ENCODE data around the gene PEMT. TPM values are rescaled to one million over a fixed set of nuclear protein-coding genes. Genes with fewer than 3 reads are reported as not detected.

Gene PEMT
- total and polyA plus RNA-seq, 10 donors: 8.9 to 21.3 (median 14.8) TPM

DNA sequence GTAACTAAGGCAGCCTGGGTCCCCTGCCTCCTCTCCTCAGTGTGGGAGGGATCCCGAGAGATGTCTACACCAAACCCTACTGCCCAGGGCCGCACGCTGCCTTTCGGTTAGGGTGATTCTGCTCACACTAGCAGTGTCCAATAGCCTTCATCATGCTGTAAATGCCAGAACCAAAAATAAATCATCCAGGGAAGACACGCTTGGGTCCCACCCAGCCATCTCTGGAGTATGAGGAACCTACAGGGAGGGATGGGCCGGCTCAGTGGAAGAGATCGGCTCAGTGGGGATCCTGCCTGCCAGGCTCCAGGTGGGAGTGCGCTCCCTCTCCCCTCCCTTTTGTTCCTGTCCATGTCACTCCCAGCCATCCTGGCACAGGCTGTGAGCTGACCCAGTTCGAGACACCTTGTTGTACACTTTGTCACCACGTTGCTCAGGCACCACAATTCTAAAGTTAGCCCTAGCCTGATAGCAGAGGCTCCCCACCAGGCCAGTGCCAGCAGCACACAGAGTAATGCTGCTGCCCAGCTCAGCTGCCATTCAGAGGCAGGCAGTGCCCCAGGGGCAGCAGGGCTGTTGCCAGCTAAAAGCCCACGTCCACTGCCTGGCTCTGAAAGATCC is 24.5 kb downstream of the PEMT start:
- TF ChIP-seq POLR2AphosphoS5 (IDR thresholded peaks at IDR 0.05): no peak
- TF ChIP-seq CTCF (IDR thresholded peaks at IDR 0.05 in 8 of 11, conservative IDR thresholded peaks at IDR 0.05 in 3 of 11): no peak
- TF ChIP-seq POLR2A (IDR thresholded peaks at IDR 0.05): no peak
- no peak for DNase-seq
- 85 to 96% (median 92%) methylated on average over 10 to 11 of the region's 11 CpGs for WGBS, 5 donors
- intact Hi-C loops (cut with DNase I; ENCODE audit: low total_unique reads): loop anchor here (5.0 kb wide), 1 partner anchor 210 kb away; no protein-coding TSS in a partner anchor
- Histone ChIP-seq H3K27me3 (replicated peaks in 1 of 7) (no peaks in the 10 kb centered on the region), H3K4me1 (peaks cover 0 to 57% (median 20%) of the 10 kb centered on the region in 6 donors), H3K9me3 (no peaks in the 10 kb centered on the region), H3K27ac (peak overlapping the region in 4 of 8 donors; percentile 2 to 48 (median 38)), H3K36me3 (peaks cover 0 to 5% (median 0%) of the 10 kb centered on the region in 6 donors), H3K4me3 (no peak overlapping the region)

GRCh38 chr17:17565471-17566339 is 25.8 kb downstream of the PEMT start:
- no peak for DNase-seq
- Histone ChIP-seq H3K27ac (peak overlapping the region in 1 of 8 donors; percentile 21), H3K4me3 (no peak overlapping the region), H3K9me3 (no peaks in the 10 kb centered on the region), H3K27me3 (replicated peaks in 1 of 7) (no peaks in the 10 kb centered on the region), H3K36me3 (peaks cover 0 to 3% (median 0%) of the 10 kb centered on the region in 6 donors), H3K4me1 (peaks cover 0 to 58% (median 20%) of the 10 kb centered on the region in 6 donors)
- 85 to 92% (median 88%) methylated on average over 10 of the region's 10 CpGs for WGBS, 5 donors
- intact Hi-C loops (cut with DNase I; ENCODE audit: low total_unique reads): loop anchor here (5.0 kb wide), 1 partner anchor 208 kb away; no protein-coding TSS in a partner anchor
- TF ChIP-seq POLR2A (IDR thresholded peaks at IDR 0.05) (no peak), CTCF (IDR thresholded peaks at IDR 0.05 in 8 of 11, conservative IDR thresholded peaks at IDR 0.05 in 3 of 11) (no peak), POLR2AphosphoS5 (IDR thresholded peaks at IDR 0.05) (no peak)

DNA sequence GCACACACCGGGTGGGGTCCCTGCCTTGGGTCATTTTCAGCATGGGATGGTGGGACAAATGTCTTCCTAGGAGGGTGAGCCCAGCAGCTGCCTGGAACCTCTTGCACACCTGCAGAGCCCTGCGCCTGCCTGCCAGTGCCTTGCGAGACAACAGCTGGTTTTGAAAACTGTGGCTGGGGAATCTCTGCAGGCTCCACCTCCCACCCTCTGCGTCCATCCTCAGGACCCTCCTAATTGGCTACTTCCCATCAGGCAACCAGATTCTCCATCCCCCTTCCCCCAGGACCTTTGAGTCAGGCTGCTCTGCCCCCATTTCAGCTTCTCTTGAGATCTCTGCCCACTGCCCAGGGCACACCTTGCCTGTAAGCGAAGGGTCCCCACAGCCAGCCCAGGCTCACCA is 26.6 kb downstream of the PEMT start:
- no peak for TF ChIP-seq POLR2A (IDR thresholded peaks at IDR 0.05)
- no peak for TF ChIP-seq CTCF (IDR thresholded peaks at IDR 0.05 in 8 of 11, conservative IDR thresholded peaks at IDR 0.05 in 3 of 11)
- no peak for TF ChIP-seq POLR2AphosphoS5 (IDR thresholded peaks at IDR 0.05)
- WGBS, 5 donors: 86 to 95% (median 91%) methylated on average over 4 to 5 of the region's 5 CpGs
- no peak for DNase-seq
- H3K4me3 ChIP-seq: no peak overlapping the region
- intact Hi-C loops (cut with DNase I; ENCODE audit: low total_unique reads): loop anchor here (5.0 kb wide), 1 partner anchor 208 kb away; no protein-coding TSS in a partner anchor
- H3K27ac ChIP-seq: no peak overlapping the region
- peaks cover 0 to 3% (median 0%) of the 10 kb centered on the region in 6 donors for H3K36me3 ChIP-seq
- H3K9me3 ChIP-seq: no peaks in the 10 kb centered on the region
- peaks cover 0 to 57% (median 18%) of the 10 kb centered on the region in 6 donors for H3K4me1 ChIP-seq
- H3K27me3 ChIP-seq (replicated peaks in 1 of 7): no peaks in the 10 kb centered on the region

DNA sequence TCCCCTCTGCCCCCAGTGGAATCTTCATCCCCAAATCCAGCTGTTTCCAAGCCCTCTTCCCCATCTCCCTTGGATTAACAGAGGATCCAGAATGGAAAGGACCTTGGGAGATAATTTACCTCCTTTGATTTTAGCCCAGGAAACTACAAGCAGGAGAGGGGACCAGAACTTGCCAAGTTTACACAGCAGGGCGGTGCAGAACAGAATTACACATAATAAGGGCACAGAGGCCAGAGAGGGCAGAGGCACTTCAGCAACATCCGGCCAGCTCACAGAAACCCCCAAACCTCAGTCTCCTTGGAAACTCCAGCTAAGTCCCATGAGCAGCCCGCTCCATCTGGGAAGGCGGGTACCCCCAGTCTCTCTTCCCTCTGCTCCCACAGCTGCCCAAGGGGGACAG is 27.2 kb downstream of the PEMT start:
- no peak for DNase-seq
- peaks cover 0 to 3% (median 0%) of the 10 kb centered on the region in 6 donors for H3K36me3 ChIP-seq
- H3K27me3 ChIP-seq (replicated peaks in 1 of 7): no peaks in the 10 kb centered on the region
- H3K27ac ChIP-seq: peak overlapping the region in 1 of 8 donors; percentile 13
- no peaks in the 10 kb centered on the region for H3K9me3 ChIP-seq
- no peak overlapping the region for H3K4me3 ChIP-seq
- H3K4me1 ChIP-seq: peaks cover 0 to 51% (median 16%) of the 10 kb centered on the region in 6 donors
- intact Hi-C loops (cut with DNase I; ENCODE audit: low total_unique reads): no loop called here
- WGBS, 5 donors: 83 to 94% (median 91%) methylated on average over 4 of the region's 4 CpGs
- TF ChIP-seq POLR2AphosphoS5 (IDR thresholded peaks at IDR 0.05) (no peak), POLR2A (IDR thresholded peaks at IDR 0.05) (no peak)
